HepG2 (cell line): ENCODE results near the gene EHD4. TPM values are rescaled to one million over a fixed set of nuclear protein-coding genes. Genes with fewer than 3 reads are reported as not detected.

ENCODE experiments used
- FOXC1 ChIP-seq: sonication (generic); formaldehyde crosslinking; IDR thresholded peaks from 2 replicates; pipeline ENCODE4 v1.8.0; 2022; ENCODE audit warnings: mild to moderate bottlenecking, missing genetic modification reagents, borderline replicate concordance
- FOXK1 ChIP-seq: sonication (generic); formaldehyde crosslinking; IDR thresholded peaks from 2 replicates; pipeline ENCODE4 v1.4.0; 2020; ENCODE audit warnings: low read depth, missing genetic modification reagents, borderline replicate concordance
- IRX3 ChIP-seq: sonication (generic); formaldehyde crosslinking; IDR thresholded peaks from 2 replicates; pipeline ENCODE4 v1.8.1; 2023; ENCODE audit warnings: mild to moderate bottlenecking, low read depth, missing genetic modification reagents, borderline replicate concordance
- NR2F6 ChIP-seq, 2 experiments: IDR thresholded peaks; 2 replicates each; pipeline ENCODE4 v1.6.1; 2016; ENCODE audit warnings: antibody characterized with exemption in 1 of 2, mild to moderate bottlenecking in 1 of 2
- SMAD1 ChIP-seq: sonication (generic); formaldehyde crosslinking; IDR thresholded peaks from 2 replicates; pipeline ENCODE4 v1.4.0; 2020; ENCODE audit warnings: missing genetic modification reagents, low read depth, mild to moderate bottlenecking, borderline replicate concordance
- USF2 ChIP-seq, 2 experiments: sonication (generic) in 1 of 2; formaldehyde crosslinking in 1 of 2; IDR thresholded peaks; 2 replicates each; pipeline versions ENCODE4 v1.5.1 to v1.6.1; 2011 to 2020; ENCODE audit warnings: borderline replicate concordance in 1 of 2, low read depth in 1 of 2, low read length in 1 of 2, mild to moderate bottlenecking in 1 of 2, missing genetic modification reagents in 1 of 2, moderate library complexity in 1 of 2
- YY1 ChIP-seq: IDR thresholded peaks from 2 replicates; pipeline ENCODE4 v1.6.1; 2011; ENCODE audit warnings: low read length, low read depth, moderate library complexity, mild to moderate bottlenecking; ENCODE audit not compliant: insufficient read depth, insufficient replicate concordance
- ZNF484 ChIP-seq: sonication (generic); formaldehyde crosslinking; IDR thresholded peaks from 2 replicates; pipeline ENCODE4 v1.5.1; 2020; ENCODE audit warnings: mild to moderate bottlenecking, low read depth, missing genetic modification reagents, borderline replicate concordance
- ZNF800 ChIP-seq: sonication (generic); formaldehyde crosslinking; IDR thresholded peaks from 2 replicates; pipeline ENCODE4 v1.4.0; 2020; ENCODE audit warnings: missing genetic modification reagents
- ZSCAN21 ChIP-seq: sonication (generic); formaldehyde crosslinking; IDR thresholded peaks from 2 replicates; pipeline ENCODE4 v1.8.0; 2022; ENCODE audit warnings: mild to moderate bottlenecking, missing genetic modification reagents, moderate library complexity, borderline replicate concordance
- polyA plus RNA-seq, 8 experiments: library from polyadenylated mRNA; depleted of rRNA in 3 of 8; stranded (reverse) in 7 of 8; unstranded in 1 of 8; fragments of >200 nt; fragmentation: Illumina TruSeq in 4 of 8; extraction: Trizol in 4 of 8; gene quantifications; 2 replicates each; pipeline versions ENCODE4 v1.2.1 to v1.2.3, GENCODE V29; 2011 to 2016; ENCODE audit warnings: low read depth in 4 of 8, missing spikeins in 1 of 8, mixed read lengths in 1 of 8; ENCODE audit not compliant: insufficient read depth in 1 of 8
- total RNA-seq, 5 experiments: library from RNA; depleted of rRNA; stranded (reverse); fragments of >200 nt; fragmentation: Illumina TruSeq; extraction: Trizol; gene quantifications; 2 replicates each; pipeline ENCODE4 v1.2.3, GENCODE V29; 2016; ENCODE audit warnings: low read depth in 1 of 5
- TF ChIP-seq, protein P1 (sequence below): sonication (generic); formaldehyde crosslinking; IDR thresholded peaks from 2 replicates; pipeline ENCODE4 v1.4.0; 2020; ENCODE audit warnings: missing genetic modification reagents, borderline replicate concordance
- TF ChIP-seq, protein P2 (sequence below): sonication (generic); formaldehyde crosslinking; IDR thresholded peaks from 2 replicates; pipeline ENCODE4 v1.5.1; 2020; ENCODE audit warnings: mild to moderate bottlenecking, moderate library complexity, missing genetic modification reagents
- TF ChIP-seq, protein P3 (sequence below): sonication (generic); formaldehyde crosslinking; IDR thresholded peaks from 2 replicates; pipeline ENCODE4 v1.4.0; 2020; ENCODE audit warnings: missing genetic modification reagents

EHD4 gene
- total and polyA plus RNA-seq, 2 of the 13 experiments (the other 11 are each of a cell fraction or from before 2014, with no cell fraction given), result 3.1 to 4.8 TPM

GRCh38 chr15:41972253-41973242 lies at the start of gene EHD4 (continued):
- TF ChIP-seq ZSCAN21 (CRISPR knock-in tag), result no peak; the same call in 1 of the 2 replicates
- peak; percentile 30 for TF ChIP-seq YY1
- no peak for TF ChIP-seq USF2 (IDR thresholded peaks at IDR 0.05; ENCODE audit: low read depth, low read length)
- TF ChIP-seq USF2 (CRISPR knock-in tag; IDR thresholded peaks at IDR 0.05; ENCODE audit: borderline replicate concordance), result no peak
- 0 out of 2 replicates have a peak, but pooled peaks have one; percentile 21 for TF ChIP-seq FOXK1 (CRISPR knock-in tag)
- TF ChIP-seq NR2F6 (IDR thresholded peaks at IDR 0.05), result no peak
- TF ChIP-seq NR2F6 (CRISPR knock-in tag; IDR thresholded peaks at IDR 0.05), result no peak
- no peak for TF ChIP-seq IRX3 (CRISPR knock-in tag)
- TF ChIP-seq, protein P1, sequence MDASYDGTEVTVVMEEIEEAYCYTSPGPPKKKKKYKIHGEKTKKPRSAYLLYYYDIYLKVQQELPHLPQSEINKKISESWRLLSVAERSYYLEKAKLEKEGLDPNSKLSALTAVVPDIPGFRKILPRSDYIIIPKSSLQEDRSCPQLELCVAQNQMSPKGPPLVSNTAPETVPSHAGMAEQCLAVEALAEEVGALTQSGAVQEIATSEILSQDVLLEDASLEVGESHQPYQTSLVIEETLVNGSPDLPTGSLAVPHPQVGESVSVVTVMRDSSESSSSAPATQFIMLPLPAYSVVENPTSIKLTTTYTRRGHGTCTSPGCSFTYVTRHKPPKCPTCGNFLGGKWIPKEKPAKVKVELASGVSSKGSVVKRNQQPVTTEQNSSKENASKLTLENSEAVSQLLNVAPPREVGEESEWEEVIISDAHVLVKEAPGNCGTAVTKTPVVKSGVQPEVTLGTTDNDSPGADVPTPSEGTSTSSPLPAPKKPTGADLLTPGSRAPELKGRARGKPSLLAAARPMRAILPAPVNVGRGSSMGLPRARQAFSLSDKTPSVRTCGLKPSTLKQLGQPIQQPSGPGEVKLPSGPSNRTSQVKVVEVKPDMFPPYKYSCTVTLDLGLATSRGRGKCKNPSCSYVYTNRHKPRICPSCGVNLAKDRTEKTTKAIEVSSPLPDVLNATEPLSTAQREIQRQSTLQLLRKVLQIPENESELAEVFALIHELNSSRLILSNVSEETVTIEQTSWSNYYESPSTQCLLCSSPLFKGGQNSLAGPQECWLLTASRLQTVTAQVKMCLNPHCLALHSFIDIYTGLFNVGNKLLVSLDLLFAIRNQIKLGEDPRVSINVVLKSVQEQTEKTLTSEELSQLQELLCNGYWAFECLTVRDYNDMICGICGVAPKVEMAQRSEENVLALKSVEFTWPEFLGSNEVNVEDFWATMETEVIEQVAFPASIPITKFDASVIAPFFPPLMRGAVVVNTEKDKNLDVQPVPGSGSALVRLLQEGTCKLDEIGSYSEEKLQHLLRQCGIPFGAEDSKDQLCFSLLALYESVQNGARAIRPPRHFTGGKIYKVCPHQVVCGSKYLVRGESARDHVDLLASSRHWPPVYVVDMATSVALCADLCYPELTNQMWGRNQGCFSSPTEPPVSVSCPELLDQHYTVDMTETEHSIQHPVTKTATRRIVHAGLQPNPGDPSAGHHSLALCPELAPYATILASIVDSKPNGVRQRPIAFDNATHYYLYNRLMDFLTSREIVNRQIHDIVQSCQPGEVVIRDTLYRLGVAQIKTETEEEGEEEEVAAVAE, result peak; percentile 73
- TF ChIP-seq, protein P2, sequence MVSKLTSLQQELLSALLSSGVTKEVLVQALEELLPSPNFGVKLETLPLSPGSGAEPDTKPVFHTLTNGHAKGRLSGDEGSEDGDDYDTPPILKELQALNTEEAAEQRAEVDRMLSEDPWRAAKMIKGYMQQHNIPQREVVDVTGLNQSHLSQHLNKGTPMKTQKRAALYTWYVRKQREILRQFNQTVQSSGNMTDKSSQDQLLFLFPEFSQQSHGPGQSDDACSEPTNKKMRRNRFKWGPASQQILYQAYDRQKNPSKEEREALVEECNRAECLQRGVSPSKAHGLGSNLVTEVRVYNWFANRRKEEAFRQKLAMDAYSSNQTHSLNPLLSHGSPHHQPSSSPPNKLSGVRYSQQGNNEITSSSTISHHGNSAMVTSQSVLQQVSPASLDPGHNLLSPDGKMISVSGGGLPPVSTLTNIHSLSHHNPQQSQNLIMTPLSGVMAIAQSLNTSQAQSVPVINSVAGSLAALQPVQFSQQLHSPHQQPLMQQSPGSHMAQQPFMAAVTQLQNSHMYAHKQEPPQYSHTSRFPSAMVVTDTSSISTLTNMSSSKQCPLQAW (CRISPR knock-in tag), result peak; percentile 50
- no peak for TF ChIP-seq ZNF800 (CRISPR knock-in tag)
- TF ChIP-seq FOXC1 (CRISPR knock-in tag), result no peak
- TF ChIP-seq, protein P3, sequence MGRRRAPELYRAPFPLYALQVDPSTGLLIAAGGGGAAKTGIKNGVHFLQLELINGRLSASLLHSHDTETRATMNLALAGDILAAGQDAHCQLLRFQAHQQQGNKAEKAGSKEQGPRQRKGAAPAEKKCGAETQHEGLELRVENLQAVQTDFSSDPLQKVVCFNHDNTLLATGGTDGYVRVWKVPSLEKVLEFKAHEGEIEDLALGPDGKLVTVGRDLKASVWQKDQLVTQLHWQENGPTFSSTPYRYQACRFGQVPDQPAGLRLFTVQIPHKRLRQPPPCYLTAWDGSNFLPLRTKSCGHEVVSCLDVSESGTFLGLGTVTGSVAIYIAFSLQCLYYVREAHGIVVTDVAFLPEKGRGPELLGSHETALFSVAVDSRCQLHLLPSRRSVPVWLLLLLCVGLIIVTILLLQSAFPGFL (CRISPR knock-in tag), result no peak
- no peak; the same call in 1 of the 2 replicates for TF ChIP-seq SMAD1 (CRISPR knock-in tag)
- TF ChIP-seq ZNF484 (CRISPR knock-in tag), result no peak
